SKM-1 (cell line): ENCODE results near the gene GRAP2.
"Not testable (repeated sequence)": the region's sequence is repeated elsewhere in the genome, so short reads cannot be mapped to it uniquely, and the experiment has no call there.

Experiments used
- DNase-seq: peaks from one replicate; lab custom pipeline; 2025; ENCODE audit not compliant: unreplicated experiment; lab: John Stamatoyannopoulos, UW

The GRAP2 gene

GRCh38 chr22:39991159-39991860 is 90.4 kb downstream of the GRAP2 start:
- DNase-seq, result no peak

DNA sequence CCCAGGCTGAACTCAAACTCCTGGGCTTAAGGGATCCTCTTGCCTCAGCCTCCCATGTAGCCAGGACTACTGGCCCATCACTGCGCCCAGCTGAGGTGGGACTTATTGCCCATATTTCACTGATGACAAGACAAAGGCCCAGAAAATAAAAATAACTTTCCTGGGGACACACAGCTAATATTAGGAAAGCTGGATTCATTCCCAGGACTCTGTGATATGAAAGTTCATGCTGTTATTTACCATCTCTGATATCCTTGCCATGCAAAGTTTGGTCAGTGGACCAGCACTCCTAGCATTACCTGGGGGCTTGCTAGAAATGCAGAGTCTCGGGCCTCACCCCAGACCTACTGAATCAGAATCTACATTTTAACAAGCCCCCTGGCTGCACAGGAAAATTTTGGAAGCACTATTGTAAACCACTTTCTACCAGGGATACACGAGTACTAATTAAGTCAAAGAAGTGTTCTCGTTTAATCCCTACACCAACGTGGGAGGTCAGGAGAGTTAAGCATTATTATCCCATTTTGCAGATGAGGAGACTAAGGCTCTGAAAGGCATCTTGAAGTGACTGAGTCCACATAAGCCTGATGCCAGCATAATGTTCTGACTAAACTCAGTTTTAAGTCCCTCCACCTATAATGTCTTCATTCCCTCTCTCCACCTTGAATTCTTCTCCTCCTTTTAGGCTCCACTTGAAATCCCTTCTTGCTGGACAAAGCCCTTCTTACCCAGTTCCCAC is 91.4 kb downstream of the GRAP2 start:
- DNase-seq, result no peak

DNA sequence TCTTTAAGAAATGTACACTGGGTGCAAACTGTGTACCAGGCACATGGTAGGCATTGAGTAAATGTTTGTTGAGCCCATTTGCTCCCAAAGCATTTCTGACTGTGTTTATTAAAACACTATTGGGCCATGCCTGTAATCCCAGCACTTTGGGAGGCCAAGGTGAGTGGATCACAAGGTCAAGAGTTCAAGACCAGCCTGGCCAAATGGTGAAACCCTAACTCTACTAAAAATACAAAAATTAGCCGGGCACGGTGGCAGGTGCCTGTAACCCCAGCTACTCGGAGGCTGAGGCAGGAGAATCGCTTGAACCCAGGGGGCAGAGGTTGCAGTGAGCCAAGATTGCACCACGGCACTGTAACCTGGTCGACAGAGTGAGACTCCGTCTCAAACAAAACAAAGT is 92.0 kb downstream of the GRAP2 start:
- DNase-seq, result not testable (repeated sequence)

DNA sequence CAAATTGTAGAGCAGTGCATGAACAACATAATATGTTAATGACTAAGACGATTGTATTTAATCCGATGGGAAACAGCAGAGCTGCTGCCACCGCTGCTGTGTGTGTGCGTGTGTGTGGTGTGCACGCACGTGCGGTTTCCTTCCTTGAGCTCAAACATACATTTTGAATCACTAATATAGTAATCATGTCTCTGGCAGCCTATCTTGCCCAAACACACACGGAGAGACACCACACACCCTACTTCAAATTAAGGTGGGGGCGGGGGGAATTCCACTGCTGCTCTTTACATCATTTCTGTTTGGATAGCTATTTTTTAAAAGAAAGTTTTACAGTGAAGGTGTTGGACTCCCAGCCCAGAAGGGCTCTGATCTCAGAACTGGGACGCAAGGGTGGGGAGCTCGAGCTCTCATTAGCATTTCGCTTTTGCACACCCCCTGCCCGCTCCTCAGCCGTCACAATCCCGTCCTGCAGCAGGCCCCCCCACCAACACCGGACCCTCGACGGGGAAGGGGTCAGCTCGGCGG is 93.2 kb downstream of the GRAP2 start:
- no peak for DNase-seq

- DNase-seq, result no peak
These were observed 93.9 kb downstream of the GRAP2 start, which contains the start of gene FAM83F for GRCh38 chr22:39994566-39995392. TSS of gene FAM83F (plus strand) at chr22:39994954. CDS start at chr22:39995043, 89 bp downstream.

DNA sequence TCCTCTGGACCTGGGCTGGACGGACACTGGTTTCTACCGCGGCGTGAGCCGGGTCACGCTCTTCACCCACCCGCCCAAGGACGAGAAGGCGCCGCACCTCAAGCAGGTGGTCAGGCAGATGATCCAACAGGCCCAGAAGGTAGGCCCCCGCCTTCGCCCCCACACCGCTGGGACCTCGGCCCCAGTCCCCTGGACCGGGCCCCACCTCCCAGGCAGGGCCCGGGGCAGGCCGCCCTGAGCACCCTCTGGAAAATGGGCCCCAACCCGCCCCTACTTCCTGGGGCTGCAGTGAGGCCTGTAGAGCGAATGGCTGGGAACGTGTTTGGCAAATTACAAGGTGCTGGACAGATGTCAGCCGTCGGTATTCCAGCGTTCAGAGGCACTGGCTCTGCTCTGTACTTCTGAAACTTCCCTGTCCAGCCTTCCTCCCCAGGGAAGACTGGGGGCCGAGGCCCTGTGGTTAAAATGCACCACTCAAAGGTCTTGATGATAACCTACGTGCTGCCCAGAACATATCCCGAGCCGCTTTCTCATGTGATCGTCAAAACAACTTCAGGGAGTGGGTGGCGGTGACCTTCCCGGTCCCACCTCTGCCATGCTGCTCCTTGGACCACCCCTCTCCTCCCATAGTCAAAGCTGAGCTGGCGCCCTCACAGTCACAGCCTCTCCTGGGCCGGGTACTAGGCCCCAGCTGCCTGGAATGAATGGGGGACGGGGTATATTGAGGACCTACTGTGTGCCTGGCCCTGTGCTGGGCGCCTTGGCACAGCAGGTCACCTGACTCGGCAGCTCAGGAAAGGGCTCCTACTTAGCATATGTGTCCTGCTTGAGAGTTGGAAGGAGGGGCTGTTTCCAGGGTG is 94.7 kb downstream of the GRAP2 start:
- no peak for DNase-seq

GRCh38 chr22:39996732-39997131 is 95.8 kb downstream of the GRAP2 start:
- DNase-seq, result no peak

GRCh38 chr22:39997421-39997820 is 96.5 kb downstream of the GRAP2 start:
- no peak for DNase-seq

- no peak for DNase-seq
These were observed 97.2 kb downstream of the GRAP2 start for GRCh38 chr22:39997939-39998726.

DNA sequence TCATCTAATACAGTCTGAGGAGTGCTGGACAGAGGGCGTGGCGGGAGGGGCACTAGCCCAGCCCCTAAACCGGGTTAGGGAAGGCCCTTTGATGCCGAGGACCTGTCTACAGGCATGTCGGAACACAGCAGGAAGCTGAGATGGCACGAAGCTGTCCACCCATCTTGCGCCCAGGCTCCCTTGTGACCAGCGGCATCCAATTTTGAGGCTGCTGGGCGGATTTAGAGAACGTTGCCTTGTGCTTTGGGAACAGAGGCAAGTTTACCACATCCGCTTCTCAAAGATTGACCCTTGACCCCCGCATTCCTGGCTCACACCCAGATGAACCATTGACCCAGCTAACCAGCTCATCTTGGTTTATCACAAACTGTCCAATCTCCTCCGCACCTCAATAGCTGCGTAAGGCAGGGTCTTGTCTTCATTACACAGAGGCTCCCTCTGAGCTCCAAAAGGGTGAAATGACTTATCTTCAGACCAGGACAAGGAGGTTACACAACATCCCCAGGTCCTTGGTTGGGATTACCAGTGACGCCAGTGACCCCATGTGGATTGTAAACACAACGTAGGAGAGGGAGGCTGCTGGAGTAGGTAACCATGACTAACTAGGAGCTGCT is 98.4 kb downstream of the GRAP2 start:
- no peak for DNase-seq

DNA sequence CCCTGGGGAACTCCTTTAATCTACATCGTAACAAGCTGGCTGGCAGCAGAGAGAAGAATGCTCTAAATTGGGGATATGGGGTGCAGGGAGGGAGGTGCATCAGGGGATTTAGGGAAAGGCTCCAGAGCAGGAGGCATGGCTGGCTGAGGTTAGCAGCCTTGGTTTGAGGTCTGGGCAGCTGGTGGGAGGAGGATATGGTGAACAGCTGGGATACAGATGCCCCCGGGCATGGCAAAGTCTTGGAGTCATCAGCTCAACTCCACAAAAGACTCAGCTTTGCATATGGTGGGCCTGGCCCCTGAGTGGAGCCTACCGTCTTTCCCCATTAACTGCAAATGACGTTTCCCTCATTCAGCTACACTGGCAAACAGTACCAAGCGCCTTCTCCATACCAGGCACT is 99.3 kb downstream of the GRAP2 start:
- no peak for DNase-seq

DNA sequence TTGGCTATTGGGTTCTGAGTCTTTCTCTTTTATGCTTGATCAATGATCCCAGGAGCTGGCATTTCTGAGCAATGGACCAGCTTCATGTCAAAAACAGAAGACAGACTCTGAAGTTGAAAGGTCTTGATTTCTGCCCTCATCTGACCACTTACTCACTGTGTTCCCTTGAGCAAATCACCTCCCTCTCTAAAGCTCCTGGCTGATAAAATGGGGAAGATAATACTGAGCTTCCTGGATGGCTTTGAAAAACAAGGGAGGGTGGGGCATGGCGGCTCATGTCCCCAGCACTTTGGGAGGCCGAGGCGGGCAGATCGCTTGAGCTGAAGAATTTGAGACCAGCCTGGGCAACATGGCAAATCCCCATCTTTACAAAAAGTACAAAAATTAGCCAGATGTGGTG is 100.2 kb downstream of the GRAP2 start:
- DNase-seq, result no peak

DNA sequence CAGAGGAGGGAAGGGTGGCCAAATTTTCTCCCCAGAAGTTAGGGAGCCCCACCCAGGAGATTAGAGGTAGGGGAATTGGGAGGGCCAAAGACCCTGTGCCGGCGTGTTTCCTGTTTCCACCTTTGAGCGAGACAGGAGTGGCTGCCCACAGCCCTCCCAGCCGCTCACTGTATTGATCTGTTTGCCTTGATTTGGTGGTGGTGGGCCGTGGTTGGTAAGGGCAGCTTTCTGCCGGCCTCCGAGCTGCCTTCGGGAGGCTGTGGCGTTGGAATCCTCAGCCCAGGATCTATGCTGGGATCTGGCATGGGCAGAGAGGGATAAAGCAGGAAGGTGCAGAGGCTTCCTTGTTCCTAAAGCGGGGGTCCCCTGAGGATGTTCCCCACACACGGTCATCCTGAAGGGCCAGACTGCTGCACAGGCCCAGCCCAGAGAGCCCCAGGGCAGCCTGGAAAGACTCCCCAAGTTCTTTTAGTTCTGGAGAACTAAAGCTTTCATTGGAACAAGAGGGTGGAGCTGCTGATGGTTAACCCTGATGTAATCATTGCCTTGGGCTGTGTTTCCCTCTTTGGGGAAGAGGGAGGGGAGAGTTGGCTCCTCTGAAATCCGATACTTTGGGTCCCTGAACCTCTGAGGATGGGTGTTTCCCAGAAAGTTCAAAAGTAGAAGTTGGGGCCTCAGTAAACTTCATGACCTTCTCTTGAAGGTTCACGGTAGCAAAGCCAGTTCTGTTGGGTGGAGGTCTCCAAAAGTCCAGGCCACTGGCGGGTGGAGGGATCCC is 101.1 kb downstream of the GRAP2 start:
- DNase-seq, result no peak

DNA sequence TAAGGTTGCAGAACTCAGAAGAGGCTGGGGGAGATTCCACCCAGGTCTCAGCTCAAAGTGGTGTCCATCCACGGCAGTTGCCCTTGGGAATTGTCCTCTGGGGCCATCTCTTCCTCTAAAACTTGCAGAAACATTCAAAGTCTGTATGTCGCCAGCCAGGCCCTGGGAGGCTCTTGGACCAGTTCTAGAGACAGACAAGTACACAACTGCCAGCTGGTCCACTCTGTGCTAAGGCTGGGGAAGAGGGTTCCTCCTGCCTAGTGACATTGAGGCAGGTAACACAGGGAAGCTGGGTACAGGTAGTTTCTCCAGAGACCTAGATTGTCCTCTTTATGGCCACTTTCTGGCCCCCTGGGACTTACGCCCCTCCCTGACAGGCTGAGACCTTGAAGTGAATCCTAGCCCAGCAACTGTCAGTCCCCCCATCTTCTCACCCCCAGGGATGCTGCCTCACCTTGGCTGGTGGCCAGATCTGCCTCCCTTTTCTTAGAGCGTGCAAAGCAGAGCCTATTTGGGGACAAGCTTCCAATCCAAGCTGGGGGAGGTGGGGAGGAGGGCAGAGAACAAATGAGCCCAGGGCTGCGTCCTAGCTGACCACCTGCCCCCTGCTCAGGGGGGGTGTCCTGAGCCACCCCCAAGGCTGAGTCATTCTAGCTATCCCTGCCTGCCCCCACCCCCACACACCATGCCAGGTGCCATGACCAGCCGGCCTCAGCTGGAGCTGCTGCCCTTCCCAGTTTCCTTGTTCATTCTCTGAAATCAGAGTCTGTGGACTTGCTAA is 102.2 kb downstream of the GRAP2 start:
- DNase-seq, result no peak

- DNase-seq, result no peak
These were observed 104.0 kb downstream of the GRAP2 start for GRCh38 chr22:40004836-40005235.

DNA sequence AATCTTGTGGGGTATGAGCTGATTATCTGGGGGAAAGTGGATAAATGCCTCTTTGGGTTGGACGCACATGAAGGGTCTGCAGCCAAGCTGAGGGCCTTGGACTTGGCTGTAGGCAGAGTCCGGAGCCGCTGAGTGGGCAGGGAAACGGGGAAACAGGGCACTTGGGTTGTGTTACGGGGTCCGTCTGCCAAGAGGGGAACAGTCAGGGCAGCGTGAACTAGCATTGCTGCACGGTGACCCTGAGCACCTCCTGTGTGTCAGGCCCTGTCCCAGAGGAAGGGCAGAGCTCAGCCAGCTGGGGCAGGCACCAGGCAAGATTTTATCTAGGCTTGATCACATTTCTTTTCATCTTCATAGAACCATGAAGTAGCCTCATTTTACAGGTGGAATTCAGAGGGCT is 105.8 kb downstream of the GRAP2 start:
- DNase-seq, result no peak

DNA sequence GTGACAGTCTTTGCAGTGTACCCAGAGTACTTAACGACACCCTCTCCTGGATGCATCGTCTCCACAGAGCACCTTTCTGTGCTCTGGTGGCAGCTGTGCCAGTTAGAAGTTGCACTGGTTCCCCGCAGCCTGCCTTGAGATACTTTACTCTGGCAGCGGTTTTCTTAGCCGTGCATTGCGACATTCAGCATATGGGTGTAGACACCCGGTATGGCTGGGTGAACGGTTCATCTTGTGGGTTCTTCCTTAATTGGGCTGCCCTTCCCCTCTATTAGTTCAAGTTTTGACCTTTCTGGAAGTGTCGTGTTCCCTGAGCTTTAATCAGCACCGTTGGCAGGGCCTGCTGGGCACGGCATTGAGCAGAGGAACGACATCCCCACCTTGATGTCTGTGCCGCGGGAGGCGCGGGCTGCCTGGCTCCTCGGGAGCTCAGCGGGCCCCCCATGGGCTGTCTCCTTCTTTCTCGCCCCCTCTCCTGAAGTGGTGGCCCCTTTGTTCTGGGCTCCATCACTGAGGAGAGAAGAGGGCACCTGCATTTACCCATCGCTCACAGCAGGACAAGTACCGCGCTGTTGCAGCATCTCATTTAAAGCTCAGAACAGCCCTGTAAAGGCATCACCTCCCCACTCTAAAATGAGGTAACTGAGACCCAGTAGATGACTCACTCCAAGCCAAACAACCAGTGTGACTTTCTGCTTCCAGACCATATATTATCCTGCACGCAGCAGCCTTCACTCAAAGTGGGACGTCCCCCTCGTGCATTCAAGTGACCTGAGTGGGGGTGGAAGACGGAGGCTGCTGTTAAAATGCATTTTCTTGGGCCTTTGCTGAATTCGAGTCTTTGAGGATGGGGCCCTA is 107.2 kb downstream of the GRAP2 start:
- peak; percentile 73 for DNase-seq
